HepG2 (cell line): ENCODE results near the gene RPL41. TPM values are rescaled to one million over a fixed set of nuclear protein-coding genes. Genes with fewer than 3 reads are reported as not detected.
A peak's percentile ranks its signal among the peaks of the same experiment; 100 is the strongest.

Experiments
- ELF1 ChIP-seq: sonication (generic); formaldehyde crosslinking; IDR thresholded peaks from 2 replicates; pipeline ENCODE4 v1.4.0; 2020; ENCODE audit warnings: missing genetic modification reagents
- ESRRA ChIP-seq: sonication (generic); formaldehyde crosslinking; IDR thresholded peaks from 2 replicates; pipeline ENCODE4 v1.5.1; 2020; ENCODE audit warnings: mild to moderate bottlenecking, low read depth, missing genetic modification reagents
- GATAD2A ChIP-seq: IDR thresholded peaks from 2 replicates; pipeline ENCODE4 v1.6.1; 2016
- HNRNPK ChIP-seq: fragments of 200-400 bp; formaldehyde crosslinking; IDR thresholded peaks from 2 replicates; pipeline ENCODE4 v1.6.1; 2018; ENCODE audit warnings: low read length, low read depth, moderate library complexity, mild to moderate bottlenecking; ENCODE audit not compliant: poor library complexity, severe bottlenecking
- MAF1 ChIP-seq: sonication (generic); formaldehyde crosslinking; IDR thresholded peaks from 2 replicates; pipeline ENCODE4 v1.5.0; 2020; ENCODE audit warnings: missing genetic modification reagents, borderline replicate concordance
- NFE2 ChIP-seq: sonication (generic); formaldehyde crosslinking; IDR thresholded peaks from 2 replicates; pipeline ENCODE4 v1.4.0; 2020; ENCODE audit warnings: missing genetic modification reagents
- NR1H2 ChIP-seq: sonication (generic); formaldehyde crosslinking; IDR thresholded peaks from 2 replicates; pipeline ENCODE4 v1.8.1; 2022; ENCODE audit warnings: low read depth, missing genetic modification reagents, borderline replicate concordance
- PPARG ChIP-seq: conservative IDR thresholded peaks from 2 replicates; pipeline ENCODE4 v1.6.1; 2016; ENCODE audit warnings: missing biosample characterization, missing genetic modification reagents
- REL ChIP-seq: sonication (generic); formaldehyde crosslinking; conservative IDR thresholded peaks from 2 replicates; pipeline ENCODE4 v1.8.0; 2022; ENCODE audit warnings: mild to moderate bottlenecking, missing genetic modification reagents, moderate library complexity
- TCF7 ChIP-seq: sonication (generic); IDR thresholded peaks from 2 replicates; pipeline ENCODE4 v1.6.1; 2016; ENCODE audit warnings: antibody characterized with exemption, low read depth
- ZBTB7B ChIP-seq: sonication (generic); formaldehyde crosslinking; IDR thresholded peaks from 2 replicates; pipeline ENCODE4 v1.4.0; 2020; ENCODE audit warnings: missing genetic modification reagents
- ZFP90 ChIP-seq: sonication (generic); formaldehyde crosslinking; IDR thresholded peaks from 2 replicates; pipeline ENCODE4 v1.8.0; 2022; ENCODE audit warnings: missing genetic modification reagents, mild to moderate bottlenecking, inconsistent platforms, borderline replicate concordance
- ZNF562 ChIP-seq: sonication (generic); formaldehyde crosslinking; IDR thresholded peaks from 2 replicates; pipeline ENCODE4 v1.8.0; 2022; ENCODE audit warnings: missing genetic modification reagents, borderline replicate concordance
- ZSCAN5A ChIP-seq: sonication (generic); formaldehyde crosslinking; IDR thresholded peaks from 2 replicates; pipeline ENCODE4 v1.8.0; 2022; ENCODE audit warnings: mild to moderate bottlenecking, missing genetic modification reagents, borderline replicate concordance
- polyA plus RNA-seq, 8 experiments: library from polyadenylated mRNA; depleted of rRNA in 3 of 8; stranded (reverse) in 7 of 8; unstranded in 1 of 8; fragments of >200 nt; fragmentation: Illumina TruSeq in 4 of 8; extraction: Trizol in 4 of 8; gene quantifications; 2 replicates each; pipeline versions ENCODE4 v1.2.1 to v1.2.3, GENCODE V29; 2011 to 2016; ENCODE audit warnings: low read depth in 4 of 8, missing spikeins in 1 of 8, mixed read lengths in 1 of 8; ENCODE audit not compliant: insufficient read depth in 1 of 8
- total RNA-seq, 5 experiments: library from RNA; depleted of rRNA; stranded (reverse); fragments of >200 nt; fragmentation: Illumina TruSeq; extraction: Trizol; gene quantifications; 2 replicates each; pipeline ENCODE4 v1.2.3, GENCODE V29; 2016; ENCODE audit warnings: low read depth in 1 of 5
- TF ChIP-seq, protein P1 (sequence below): sonication (generic); formaldehyde crosslinking; IDR thresholded peaks from 2 replicates; pipeline ENCODE4 v1.5.1; 2020; ENCODE audit warnings: missing genetic modification reagents, mild to moderate bottlenecking, borderline replicate concordance
- TF ChIP-seq, protein P2 (sequence below): sonication (generic); formaldehyde crosslinking; IDR thresholded peaks from 2 replicates; pipeline ENCODE4 v1.4.0; 2020; ENCODE audit warnings: mild to moderate bottlenecking, missing genetic modification reagents
- TF ChIP-seq, protein P3 (sequence below): sonication (generic); formaldehyde crosslinking; IDR thresholded peaks from 2 replicates; pipeline ENCODE4 v1.4.0; 2020; ENCODE audit warnings: missing genetic modification reagents

RPL41 gene
- total and polyA plus RNA-seq, 2 of the 13 experiments (the other 11 are each of a cell fraction or from before 2014, with no cell fraction given): 4,012 to 7,670 TPM

- no peak for TF ChIP-seq ZSCAN5A (CRISPR knock-in tag)
- TF ChIP-seq ZNF562: no peak
- TF ChIP-seq, protein P1, sequence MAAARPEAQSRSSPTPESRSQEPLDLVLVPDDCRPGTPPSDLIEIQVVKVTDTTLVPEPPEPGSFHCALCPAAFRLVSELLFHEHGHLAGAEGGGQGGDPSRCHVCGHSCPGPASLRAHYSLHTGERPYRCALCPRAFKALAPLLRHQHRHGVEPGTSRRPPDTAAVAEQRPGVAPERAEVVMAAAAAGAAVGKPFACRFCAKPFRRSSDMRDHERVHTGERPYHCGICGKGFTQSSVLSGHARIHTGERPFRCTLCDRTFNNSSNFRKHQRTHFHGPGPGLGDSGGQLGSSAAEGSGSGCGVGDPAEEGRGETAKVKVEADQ (CRISPR knock-in tag): 0 out of 2 replicates have a peak, but pooled peaks have one; percentile 15
- no peak; the same call in none of the 2 replicates for TF ChIP-seq ELF1
- 0 out of 2 replicates have a peak, but pooled peaks have one; percentile 47 for TF ChIP-seq MAF1 (CRISPR knock-in tag)
- TF ChIP-seq GATAD2A (CRISPR knock-in tag): peak; percentile 75
- TF ChIP-seq TCF7: no peak
- TF ChIP-seq NFE2 (CRISPR knock-in tag): no peak
- no peak; the same call in 1 of the 2 replicates for TF ChIP-seq ESRRA (CRISPR knock-in tag)
- TF ChIP-seq ZBTB7B (CRISPR knock-in tag): peak; percentile 76
- no peak for TF ChIP-seq REL (CRISPR knock-in tag)
- peak; percentile 49 for TF ChIP-seq HNRNPK
- TF ChIP-seq, protein P2, sequence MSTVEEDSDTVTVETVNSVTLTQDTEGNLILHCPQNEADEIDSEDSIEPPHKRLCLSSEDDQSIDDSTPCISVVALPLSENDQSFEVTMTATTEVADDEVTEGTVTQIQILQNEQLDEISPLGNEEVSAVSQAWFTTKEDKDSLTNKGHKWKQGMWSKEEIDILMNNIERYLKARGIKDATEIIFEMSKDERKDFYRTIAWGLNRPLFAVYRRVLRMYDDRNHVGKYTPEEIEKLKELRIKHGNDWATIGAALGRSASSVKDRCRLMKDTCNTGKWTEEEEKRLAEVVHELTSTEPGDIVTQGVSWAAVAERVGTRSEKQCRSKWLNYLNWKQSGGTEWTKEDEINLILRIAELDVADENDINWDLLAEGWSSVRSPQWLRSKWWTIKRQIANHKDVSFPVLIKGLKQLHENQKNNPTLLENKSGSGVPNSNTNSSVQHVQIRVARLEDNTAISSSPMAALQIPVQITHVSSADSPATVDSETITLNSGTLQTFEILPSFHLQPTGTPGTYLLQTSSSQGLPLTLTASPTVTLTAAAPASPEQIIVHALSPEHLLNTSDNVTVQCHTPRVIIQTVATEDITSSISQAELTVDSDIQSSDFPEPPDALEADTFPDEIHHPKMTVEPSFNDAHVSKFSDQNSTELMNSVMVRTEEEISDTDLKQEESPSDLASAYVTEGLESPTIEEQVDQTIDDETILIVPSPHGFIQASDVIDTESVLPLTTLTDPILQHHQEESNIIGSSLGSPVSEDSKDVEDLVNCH (CRISPR knock-in tag): no peak; the same call in 1 of the 2 replicates
- TF ChIP-seq, protein P3, sequence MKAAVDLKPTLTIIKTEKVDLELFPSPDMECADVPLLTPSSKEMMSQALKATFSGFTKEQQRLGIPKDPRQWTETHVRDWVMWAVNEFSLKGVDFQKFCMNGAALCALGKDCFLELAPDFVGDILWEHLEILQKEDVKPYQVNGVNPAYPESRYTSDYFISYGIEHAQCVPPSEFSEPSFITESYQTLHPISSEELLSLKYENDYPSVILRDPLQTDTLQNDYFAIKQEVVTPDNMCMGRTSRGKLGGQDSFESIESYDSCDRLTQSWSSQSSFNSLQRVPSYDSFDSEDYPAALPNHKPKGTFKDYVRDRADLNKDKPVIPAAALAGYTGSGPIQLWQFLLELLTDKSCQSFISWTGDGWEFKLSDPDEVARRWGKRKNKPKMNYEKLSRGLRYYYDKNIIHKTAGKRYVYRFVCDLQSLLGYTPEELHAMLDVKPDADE (CRISPR knock-in tag): no peak
- peak; percentile 67; the same call in 1 of the 2 replicates for TF ChIP-seq ZFP90 (CRISPR knock-in tag)
- no peak for TF ChIP-seq PPARG
- TF ChIP-seq NR1H2 (CRISPR knock-in tag): no peak
These were observed 37.3 kb upstream of the RPL41 start (continued) for GRCh38 chr12:56078931-56079722.
